Mesendoderm (in vitro differentiated cells): ENCODE results near the gene NFATC3.

Experiments used
- DNase-seq: peaks from one replicate; pipeline ENCODE4 v3.0.0; 2013
- H2AK5ac ChIP-seq: 2 replicates; pipeline ENCODE4 v1.6.1; 2013; ENCODE audit warnings: low read length, inconsistent platforms
- H2BK120ac ChIP-seq: 2 replicates; pipeline ENCODE4 v1.6.1; 2013; ENCODE audit warnings: low read depth, mild to moderate bottlenecking, low read length, moderate library complexity, mixed read lengths
- H2BK15ac ChIP-seq: replicated peaks from 2 replicates; pipeline ENCODE4 v1.6.1; 2013; ENCODE audit warnings: low read depth, mild to moderate bottlenecking, moderate library complexity
- H2BK5ac ChIP-seq: 2 replicates; pipeline ENCODE4 v1.6.1; 2013; ENCODE audit warnings: low read length, inconsistent platforms
- H3K18ac ChIP-seq: 2 replicates; pipeline ENCODE4 v1.6.1; 2013; ENCODE audit warnings: mild to moderate bottlenecking, low read length, mixed read lengths
- H3K23ac ChIP-seq: one replicate; pipeline ENCODE4 v1.6.1; 2013; ENCODE audit warnings: low read length
- H3K27ac ChIP-seq: 2 replicates; pipeline ENCODE4 v1.5.1; 2013; ENCODE audit warnings: low read depth, mild to moderate bottlenecking, inconsistent platforms, low read length, moderate library complexity
- H3K27me3 ChIP-seq: 2 replicates; pipeline ENCODE4 v1.6.1; 2013; ENCODE audit warnings: low read length, control low read depth, mild to moderate bottlenecking, inconsistent platforms; ENCODE audit not compliant: insufficient read depth, poor library complexity
- H3K36me3 ChIP-seq: 2 replicates; pipeline ENCODE4 v1.6.1; 2013; ENCODE audit warnings: low read length, inconsistent platforms; ENCODE audit not compliant: control insufficient read depth, insufficient read depth
- H3K4ac ChIP-seq: one replicate; pipeline ENCODE4 v1.6.1; 2013; ENCODE audit warnings: low read depth, mild to moderate bottlenecking, low read length, moderate library complexity
- H3K4me1 ChIP-seq: 2 replicates; pipeline ENCODE4 v1.6.1; 2013; ENCODE audit warnings: low read depth, low read length, inconsistent platforms; ENCODE audit not compliant: control insufficient read depth
- H3K4me2 ChIP-seq: 2 replicates; pipeline ENCODE4 v1.6.1; 2013; ENCODE audit warnings: low read length
- H3K4me3 ChIP-seq: 2 replicates; pipeline ENCODE4 v1.5.1; 2013; ENCODE audit warnings: mild to moderate bottlenecking, low read length
- H3K56ac ChIP-seq: one replicate; pipeline ENCODE4 v1.6.1; 2013; ENCODE audit warnings: low read length
- H3K79me1 ChIP-seq: 2 replicates; pipeline ENCODE4 v1.6.1; 2013; ENCODE audit warnings: low read length, inconsistent platforms
- H3K79me2 ChIP-seq: 2 replicates; pipeline ENCODE4 v1.6.1; 2013; ENCODE audit warnings: mild to moderate bottlenecking, low read length; ENCODE audit not compliant: control insufficient read depth, insufficient read depth
- H3K9ac ChIP-seq: 2 replicates; pipeline ENCODE4 v1.6.1; 2013; ENCODE audit warnings: low read length, inconsistent platforms
- H4K5ac ChIP-seq: one replicate; pipeline ENCODE4 v1.6.1; 2013; ENCODE audit warnings: low read length
- H4K8ac ChIP-seq: one replicate; pipeline ENCODE4 v1.6.1; 2013; ENCODE audit warnings: low read depth, mild to moderate bottlenecking, control low read depth, low read length, moderate library complexity
- WGBS: extraction: QIAGEN DNeasy Blood & Tissue Kit; methylation state at CpG from one replicate; pipeline ENCODE4 v1.1.7; 2013; ENCODE audit warnings: low lambda C conversion rate, missing lambda C conversion rate; ENCODE audit not compliant: insufficient coverage; ENCODE audit errors: extremely low coverage; 5-methylcytosine and 5-hydroxymethylcytosine counted together

NFATC3 gene

DNA sequence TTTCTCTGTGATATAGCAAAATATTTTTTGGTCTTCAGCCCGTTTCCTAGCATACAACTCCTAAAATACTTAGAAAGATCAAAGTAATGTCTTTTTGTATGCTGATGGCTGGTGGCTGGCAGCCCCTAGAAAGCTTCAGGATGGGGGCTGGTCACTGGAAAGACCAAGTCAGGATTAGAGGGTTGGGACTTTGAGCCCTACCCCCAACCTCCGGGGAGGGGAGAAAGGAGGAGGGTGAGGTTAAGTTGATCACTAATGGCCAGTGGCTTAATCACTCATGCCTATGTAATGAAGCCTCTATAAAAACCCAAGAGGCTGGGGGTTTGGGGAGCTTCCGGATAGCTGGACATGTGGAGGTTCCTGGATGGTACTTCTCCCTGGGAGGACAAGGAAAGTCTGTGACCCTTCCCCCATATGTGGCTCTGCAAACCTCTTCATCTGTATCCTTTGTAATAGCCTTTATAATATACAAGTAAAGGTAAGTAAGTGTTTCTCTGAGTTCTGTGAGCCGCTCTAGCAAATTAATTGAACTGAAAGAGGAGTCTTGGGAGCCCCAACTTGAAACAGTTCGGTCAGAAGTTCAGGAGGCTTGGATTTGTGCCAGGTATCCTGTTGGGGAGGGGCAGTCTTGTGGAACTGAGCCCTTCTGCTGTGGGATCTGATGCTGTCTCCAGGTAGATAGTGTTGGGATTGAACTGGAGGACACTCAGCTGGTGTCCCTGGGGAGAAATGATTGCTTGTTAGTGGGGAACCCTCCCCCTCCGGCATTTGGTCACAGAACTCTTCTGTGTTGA is 182.6 kb downstream of the NFATC3 start:
- Histone ChIP-seq H4K8ac (no peak overlapping the region), H4K5ac (no peak overlapping the region), H3K9ac (peak overlapping the region; percentile 0), H2AK5ac (no peak overlapping the region), H3K79me2 (peaks cover 45% of the 10 kb centered on the region), H3K36me3 (no peaks in the 10 kb centered on the region), H3K4ac (no peak overlapping the region), H3K23ac (no peak overlapping the region), H2BK120ac (no peak overlapping the region), H3K27me3 (no peaks in the 10 kb centered on the region), H3K4me1 (peaks cover 2% of the 10 kb centered on the region), H3K18ac (peak overlapping the region; percentile 4), H3K4me2 (peak overlapping the region; percentile 5), H3K56ac (peak overlapping the region; percentile 1), H3K4me3 (no peak overlapping the region), H3K27ac (no peak overlapping the region), H2BK5ac (peak overlapping the region; percentile 44), H3K79me1 (peaks cover 7% of the 10 kb centered on the region), H2BK15ac (no peak overlapping the region)
- no CpG with 5 or more reads among the region's 6 CpGs for WGBS
- DNase-seq = peak; percentile 80

DNA sequence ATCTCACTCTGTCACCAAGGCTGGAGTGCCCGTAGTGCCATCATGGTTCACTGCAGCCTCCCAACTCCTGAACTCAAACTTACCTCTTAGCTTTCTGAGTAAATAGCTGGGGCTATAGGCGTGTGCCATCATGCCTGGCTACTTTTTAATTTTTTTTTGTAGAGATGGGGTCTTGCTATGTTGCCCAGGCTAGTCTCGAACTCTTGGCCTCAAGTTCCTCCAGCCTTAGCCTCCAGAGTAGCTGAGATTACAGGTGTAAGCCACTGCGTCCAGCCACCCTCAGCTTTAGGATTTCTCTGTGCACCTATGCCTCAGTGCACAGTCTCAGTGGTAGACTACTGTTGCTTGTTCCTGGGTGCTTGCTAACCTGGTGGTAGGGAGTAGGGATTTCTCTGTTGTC is 184.6 kb downstream of the NFATC3 start:
- DNase-seq = no peak
- H3K18ac ChIP-seq = no peak overlapping the region
- H4K8ac ChIP-seq = no peak overlapping the region
- no peak overlapping the region for H2BK15ac ChIP-seq
- no peak overlapping the region for H4K5ac ChIP-seq
- no peak overlapping the region for H3K4me3 ChIP-seq
- peaks cover 4% of the 10 kb centered on the region for H3K4me1 ChIP-seq
- H3K4me2 ChIP-seq = no peak overlapping the region
- H3K23ac ChIP-seq = no peak overlapping the region
- H2AK5ac ChIP-seq = no peak overlapping the region
- no peak overlapping the region for H3K4ac ChIP-seq
- no peaks in the 10 kb centered on the region for H3K27me3 ChIP-seq
- H2BK120ac ChIP-seq = no peak overlapping the region
- peaks cover 21% of the 10 kb centered on the region for H3K79me1 ChIP-seq
- peaks cover 53% of the 10 kb centered on the region for H3K79me2 ChIP-seq
- H3K36me3 ChIP-seq = peaks cover 6% of the 10 kb centered on the region
- no peak overlapping the region for H3K56ac ChIP-seq
- WGBS = no CpG with 5 or more reads among the region's 4 CpGs
- H2BK5ac ChIP-seq = no peak overlapping the region
- no peak overlapping the region for H3K9ac ChIP-seq
- H3K27ac ChIP-seq = no peak overlapping the region

DNA sequence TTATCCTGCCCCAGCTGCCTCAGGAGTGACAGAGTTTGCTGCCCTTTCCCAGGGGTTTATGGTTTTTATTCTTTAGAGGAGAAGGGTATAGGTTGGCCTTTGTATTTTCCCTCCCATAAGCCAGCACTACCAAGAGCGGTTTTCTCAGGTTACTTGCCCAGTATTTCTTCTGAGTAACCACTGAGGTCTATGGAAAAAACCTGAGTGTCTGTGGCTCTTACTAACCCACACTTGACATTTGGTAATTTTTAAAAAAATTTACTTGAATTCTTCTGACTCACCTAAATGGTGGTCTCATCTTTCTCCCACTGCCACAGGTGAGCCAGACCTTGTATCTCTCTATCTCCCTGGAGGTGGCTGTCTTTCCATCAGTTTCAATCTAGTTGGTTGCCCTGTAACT is 185.2 kb downstream of the NFATC3 start:
- no peak overlapping the region for H3K4ac ChIP-seq
- no CpG with 5 or more reads among the region's 1 CpG for WGBS

DNA sequence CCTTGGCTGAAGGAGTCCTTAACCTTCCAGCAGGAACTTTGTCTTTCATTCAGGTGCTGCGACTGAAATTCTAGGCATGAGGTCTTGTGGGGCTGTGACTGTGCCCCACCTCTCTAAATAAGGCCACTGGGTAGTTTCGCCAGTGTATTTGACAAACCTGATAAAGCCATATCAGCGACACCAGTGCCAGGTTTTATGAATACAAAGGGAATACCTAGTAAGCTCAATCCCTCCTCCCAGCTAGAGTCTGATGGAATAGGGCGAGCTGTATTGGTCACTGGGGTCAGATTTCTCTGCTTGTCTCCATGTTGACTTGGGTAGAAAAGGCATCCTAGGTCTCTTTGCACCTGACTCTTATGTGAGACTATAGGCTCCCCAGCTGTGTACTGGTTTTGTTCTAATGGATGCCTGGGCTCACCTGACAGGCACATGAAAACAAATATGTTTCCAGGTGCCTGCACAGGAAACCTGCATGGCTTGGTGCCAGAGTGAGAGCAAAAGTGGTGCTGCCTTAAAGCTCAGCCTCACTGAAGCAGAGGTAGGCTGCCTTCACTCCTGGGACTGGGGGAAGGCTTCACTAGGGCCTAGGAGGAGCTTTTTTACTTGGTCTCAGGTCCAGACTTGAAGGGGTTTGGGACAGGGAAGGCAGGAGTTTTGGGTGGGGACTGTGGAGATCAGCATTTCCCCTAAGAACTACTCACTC is 187.5 kb downstream of the NFATC3 start:
- Histone ChIP-seq H3K4ac (no peak overlapping the region), H3K79me2 (peaks cover 45% of the 10 kb centered on the region), H4K8ac (no peak overlapping the region), H3K9ac (peak overlapping the region; percentile 6), H2AK5ac (no peak overlapping the region), H3K27me3 (no peaks in the 10 kb centered on the region), H3K4me1 (peaks cover 4% of the 10 kb centered on the region), H3K79me1 (peaks cover 23% of the 10 kb centered on the region), H3K4me3 (no peak overlapping the region), H3K56ac (no peak overlapping the region), H3K4me2 (no peak overlapping the region), H3K36me3 (peaks cover 6% of the 10 kb centered on the region), H2BK5ac (no peak overlapping the region), H2BK15ac (no peak overlapping the region), H2BK120ac (no peak overlapping the region), H3K18ac (no peak overlapping the region), H4K5ac (no peak overlapping the region), H3K23ac (no peak overlapping the region), H3K27ac (no peak overlapping the region)
- DNase-seq = peak; percentile 81
- no CpG with 5 or more reads among the region's 4 CpGs for WGBS

More for the DNA sequence above, 185.2 kb downstream of the NFATC3 start:
- Histone ChIP-seq H4K5ac (no peak overlapping the region), H2BK120ac (no peak overlapping the region), H3K56ac (no peak overlapping the region), H3K4me2 (no peak overlapping the region), H3K23ac (no peak overlapping the region), H3K27me3 (no peaks in the 10 kb centered on the region), H2BK15ac (no peak overlapping the region), H3K9ac (no peak overlapping the region), H3K27ac (no peak overlapping the region), H2AK5ac (no peak overlapping the region), H3K4me3 (no peak overlapping the region), H3K18ac (no peak overlapping the region), H3K79me2 (peaks cover 53% of the 10 kb centered on the region), H2BK5ac (no peak overlapping the region), H3K36me3 (peaks cover 6% of the 10 kb centered on the region), H4K8ac (no peak overlapping the region), H3K79me1 (peaks cover 23% of the 10 kb centered on the region), H3K4me1 (peaks cover 4% of the 10 kb centered on the region)
- no peak for DNase-seq

DNA sequence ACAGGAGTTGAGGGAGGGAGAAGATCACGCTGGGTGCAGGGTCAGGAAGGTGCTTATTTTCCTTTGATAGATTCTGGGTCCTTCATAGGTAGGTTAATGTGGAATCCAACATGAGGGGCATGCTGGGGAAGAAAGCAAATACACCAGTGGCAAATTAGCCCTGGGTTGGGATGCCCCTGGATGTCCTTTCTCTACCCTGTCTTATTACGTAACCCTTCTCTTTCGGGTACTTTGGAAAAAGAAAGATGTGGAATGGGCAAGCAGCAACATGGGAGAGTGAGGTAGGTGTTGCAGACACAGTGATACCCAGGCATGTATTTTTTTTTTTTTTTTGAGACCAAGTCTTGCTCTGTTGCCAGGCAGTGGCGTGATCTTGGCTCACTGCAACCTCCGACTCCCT is 188.3 kb downstream of the NFATC3 start:
- H3K36me3 ChIP-seq = peaks cover 6% of the 10 kb centered on the region
- H3K4ac ChIP-seq = no peak overlapping the region
- H3K79me1 ChIP-seq = peaks cover 23% of the 10 kb centered on the region
- WGBS = no CpG with 5 or more reads among the region's 5 CpGs
- H3K56ac ChIP-seq = no peak overlapping the region
- no peak overlapping the region for H2AK5ac ChIP-seq
- no peak overlapping the region for H3K4me2 ChIP-seq
- H3K4me3 ChIP-seq = no peak overlapping the region
- H4K8ac ChIP-seq = no peak overlapping the region
- no peaks in the 10 kb centered on the region for H3K27me3 ChIP-seq
- no peak overlapping the region for H3K27ac ChIP-seq
- no peak for DNase-seq
- peaks cover 3% of the 10 kb centered on the region for H3K4me1 ChIP-seq
- no peak overlapping the region for H2BK15ac ChIP-seq
- no peak overlapping the region for H4K5ac ChIP-seq
- peaks cover 39% of the 10 kb centered on the region for H3K79me2 ChIP-seq
- no peak overlapping the region for H3K9ac ChIP-seq
- no peak overlapping the region for H2BK5ac ChIP-seq
- H2BK120ac ChIP-seq = no peak overlapping the region
- no peak overlapping the region for H3K23ac ChIP-seq
- H3K18ac ChIP-seq = no peak overlapping the region
